ENCODE data around the gene SLC7A1.

- TF ChIP-seq, protein P1, sequence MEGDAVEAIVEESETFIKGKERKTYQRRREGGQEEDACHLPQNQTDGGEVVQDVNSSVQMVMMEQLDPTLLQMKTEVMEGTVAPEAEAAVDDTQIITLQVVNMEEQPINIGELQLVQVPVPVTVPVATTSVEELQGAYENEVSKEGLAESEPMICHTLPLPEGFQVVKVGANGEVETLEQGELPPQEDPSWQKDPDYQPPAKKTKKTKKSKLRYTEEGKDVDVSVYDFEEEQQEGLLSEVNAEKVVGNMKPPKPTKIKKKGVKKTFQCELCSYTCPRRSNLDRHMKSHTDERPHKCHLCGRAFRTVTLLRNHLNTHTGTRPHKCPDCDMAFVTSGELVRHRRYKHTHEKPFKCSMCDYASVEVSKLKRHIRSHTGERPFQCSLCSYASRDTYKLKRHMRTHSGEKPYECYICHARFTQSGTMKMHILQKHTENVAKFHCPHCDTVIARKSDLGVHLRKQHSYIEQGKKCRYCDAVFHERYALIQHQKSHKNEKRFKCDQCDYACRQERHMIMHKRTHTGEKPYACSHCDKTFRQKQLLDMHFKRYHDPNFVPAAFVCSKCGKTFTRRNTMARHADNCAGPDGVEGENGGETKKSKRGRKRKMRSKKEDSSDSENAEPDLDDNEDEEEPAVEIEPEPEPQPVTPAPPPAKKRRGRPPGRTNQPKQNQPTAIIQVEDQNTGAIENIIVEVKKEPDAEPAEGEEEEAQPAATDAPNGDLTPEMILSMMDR (IDR thresholded peaks at IDR 0.05 in 8 of 11, conservative IDR thresholded peaks at IDR 0.05 in 3 of 11) = no peak
- no peak for TF ChIP-seq POLR2A (IDR thresholded peaks at IDR 0.05)
- TF ChIP-seq POLR2AphosphoS5 (IDR thresholded peaks at IDR 0.05) = no peak
Observed at GRCh38 chr13:29524641-29525040, 70.8 kb downstream of the SLC7A1 start.

All from spleen (tissue), 7 donors.